Colonic mucosa (tissue), 4 donors: ENCODE measurements around the gene LRRC75A. TPM values are rescaled to one million over a fixed set of nuclear protein-coding genes. Genes with fewer than 3 reads are reported as not detected.

Source experiments
- DNase-seq: peaks from one replicate; pipeline ENCODE4 v3.0.0-alpha.2; 2020
- H3K27ac ChIP-seq: fragments of 200-600 bp; one replicate; pipeline ENCODE4 v1.8.0; 2021
- H3K27me3 ChIP-seq: fragments of 200-600 bp; one replicate; pipeline ENCODE4 v1.8.0; 2021
- H3K36me3 ChIP-seq: fragments of 200-600 bp; one replicate; pipeline ENCODE4 v1.8.0; 2021
- H3K4me1 ChIP-seq: fragments of 200-600 bp; one replicate; pipeline ENCODE4 v1.8.0; 2021; ENCODE audit warnings: mild to moderate bottlenecking
- H3K4me3 ChIP-seq: fragments of 200-600 bp; one replicate; pipeline ENCODE4 v1.8.0; 2021
- H3K9ac ChIP-seq, 2 donors: one replicate each; pipeline ENCODE4 v1.7.0; 2013; ENCODE audit warnings: control low read depth in 2 of 2, low read depth in 2 of 2, low read length in 2 of 2
- H3K9me3 ChIP-seq: fragments of 200-600 bp; one replicate; pipeline ENCODE4 v1.8.0; 2021
- CTCF ChIP-seq: fragments of 200-600 bp; IDR thresholded peaks from one replicate; pipeline ENCODE4 v1.8.0; 2022; ENCODE audit warnings: antibody characterized with exemption, mild to moderate bottlenecking
- intact Hi-C: fragments of 100-400 bp; cut with DNase I; formaldehyde crosslinking; loops from one replicate; pipeline ENCODE4 v1.14.1; 2022
- total RNA-seq, 2 donors: library from RNA; stranded (reverse); fragmentation: NEBNext Ultra II Directional in 1 of 2; extraction: Animal tissue kit (Norgen Biotek cat#: 25700) in 1 of 2; gene quantifications; one replicate each; pipeline ENCODE4 v1.2.1, GENCODE V29; 2021
- donor health status: healthy.
- donor health status: DM: no; HTN: no; CAD: no.
- donor health status: DM: no; HTN: no; CAD: no.

LRRC75A gene
- total RNA-seq, 2 donors from 2014 or later, result 43.2 to 49.4 TPM

- no peak for DNase-seq
- peaks cover 10% of the 10 kb centered on the region for H3K4me1 ChIP-seq
- intact Hi-C loops, result no loop called here
These were observed 11.0 kb downstream of the LRRC75A start for GRCh38 chr17:16480995-16481394.

GRCh38 chr17:16479264-16479663 lies 12.7 kb downstream of the LRRC75A start:
- H3K36me3 ChIP-seq, result no peaks in the 10 kb centered on the region
- no peak for TF ChIP-seq CTCF
- no peak overlapping the region for H3K4me3 ChIP-seq
- intact Hi-C loops, result no loop called here
- H3K9me3 ChIP-seq, result no peaks in the 10 kb centered on the region
- no peak overlapping the region for H3K9ac ChIP-seq
- H3K27me3 ChIP-seq, result no peaks in the 10 kb centered on the region
- DNase-seq, result no peak
- H3K27ac ChIP-seq, result no peak overlapping the region
- no peaks in the 10 kb centered on the region for H3K4me1 ChIP-seq

More at GRCh38 chr17:16480995-16481394, 11.0 kb downstream of the LRRC75A start:
- H3K9ac ChIP-seq, result peak overlapping the region in 1 of 2 donors; percentile 12
- H3K4me3 ChIP-seq, result no peak overlapping the region
- H3K27me3 ChIP-seq, result no peaks in the 10 kb centered on the region
- H3K27ac ChIP-seq, result no peak overlapping the region
- no peaks in the 10 kb centered on the region for H3K9me3 ChIP-seq
- H3K36me3 ChIP-seq, result no peaks in the 10 kb centered on the region
- TF ChIP-seq CTCF, result no peak

DNA sequence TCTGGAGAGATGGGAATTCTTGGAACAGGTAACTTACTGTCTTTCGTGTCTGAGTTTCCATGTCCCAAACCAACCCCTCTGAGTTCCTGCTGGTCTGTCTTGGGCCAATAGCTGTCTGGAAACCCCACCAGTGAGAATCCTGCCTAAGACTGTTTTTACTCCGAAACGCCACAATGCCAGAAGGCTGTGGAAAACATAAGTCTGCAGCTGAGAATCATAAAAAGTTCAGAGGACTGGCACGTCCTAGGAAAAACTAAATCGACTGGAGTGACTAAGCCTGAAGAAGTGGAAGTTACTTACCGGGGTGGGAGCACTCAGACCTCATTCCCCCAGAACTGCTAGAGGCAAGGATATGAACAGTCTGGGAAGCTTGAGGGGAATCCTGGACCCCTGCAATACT lies 13.3 kb downstream of the LRRC75A start:
- no peak for TF ChIP-seq CTCF
- no peak for DNase-seq
- Histone ChIP-seq H3K36me3 (no peaks in the 10 kb centered on the region), H3K4me3 (no peak overlapping the region), H3K9me3 (no peaks in the 10 kb centered on the region), H3K9ac (no peak overlapping the region), H3K4me1 (no peaks in the 10 kb centered on the region), H3K27ac (no peak overlapping the region), H3K27me3 (no peaks in the 10 kb centered on the region)
- intact Hi-C loops, result no loop called here

GRCh38 chr17:16477666-16478065 lies 14.3 kb downstream of the LRRC75A start:
- TF ChIP-seq CTCF, result no peak
- no peak overlapping the region for H3K9ac ChIP-seq
- H3K27me3 ChIP-seq, result no peaks in the 10 kb centered on the region
- intact Hi-C loops, result no loop called here
- no peak overlapping the region for H3K4me3 ChIP-seq
- DNase-seq, result no peak
- H3K4me1 ChIP-seq, result no peaks in the 10 kb centered on the region
- H3K27ac ChIP-seq, result no peak overlapping the region
- no peaks in the 10 kb centered on the region for H3K36me3 ChIP-seq
- H3K9me3 ChIP-seq, result no peaks in the 10 kb centered on the region

DNA sequence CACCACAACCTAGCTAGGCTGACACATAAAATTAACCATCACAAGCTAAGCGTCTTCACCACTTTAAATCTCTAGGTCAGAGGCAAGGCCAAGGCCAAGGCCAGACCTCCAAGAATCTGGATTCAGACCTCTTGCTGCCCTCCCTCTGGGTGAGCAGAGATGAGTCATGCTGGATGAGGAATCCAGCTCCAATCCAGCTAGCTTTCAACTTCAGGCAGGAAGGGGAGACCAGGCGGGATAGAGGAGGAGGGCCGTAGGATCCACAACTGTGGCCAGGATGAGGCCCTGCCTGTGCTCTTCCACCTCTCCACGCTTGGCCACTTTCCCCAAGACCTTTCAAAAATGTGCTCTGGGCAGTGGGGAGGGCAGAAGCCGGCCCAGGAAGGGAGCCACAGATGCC lies 14.7 kb downstream of the LRRC75A start:
- Histone ChIP-seq H3K4me3 (no peak overlapping the region), H3K36me3 (no peaks in the 10 kb centered on the region), H3K9me3 (no peaks in the 10 kb centered on the region), H3K4me1 (no peaks in the 10 kb centered on the region), H3K27me3 (no peaks in the 10 kb centered on the region), H3K9ac (no peak overlapping the region), H3K27ac (no peak overlapping the region)
- no peak for TF ChIP-seq CTCF
- DNase-seq, result no peak
- intact Hi-C loops, result no loop called here

DNA sequence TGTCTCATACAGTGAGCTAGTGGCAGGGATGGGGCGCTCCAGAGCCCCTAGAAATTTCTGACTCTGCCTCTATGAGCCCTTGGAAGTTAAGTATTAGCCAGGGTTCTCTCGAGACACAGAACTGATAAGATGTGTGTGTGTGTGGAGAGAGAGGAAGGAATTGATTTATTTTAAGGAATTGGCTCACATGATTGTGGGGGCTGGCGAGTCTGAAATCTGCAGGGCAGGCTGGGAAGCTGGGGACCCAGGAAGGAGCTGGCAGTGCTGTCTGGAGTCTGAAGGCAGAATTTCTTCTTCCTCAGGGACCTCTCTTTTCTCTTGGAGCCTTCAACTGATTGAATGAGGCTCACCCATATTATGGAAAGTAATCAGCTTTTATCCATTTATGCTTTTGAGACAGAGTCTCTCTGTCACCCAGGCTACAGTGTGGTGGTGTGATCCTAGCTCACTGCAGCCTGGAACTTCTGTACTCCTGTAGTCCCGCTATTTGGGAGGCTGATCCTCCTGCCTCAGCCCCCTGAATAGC lies 16.8 kb downstream of the LRRC75A start:
- no peaks in the 10 kb centered on the region for H3K27me3 ChIP-seq
- no peak for TF ChIP-seq CTCF
- intact Hi-C loops, result no loop called here
- H3K36me3 ChIP-seq, result no peaks in the 10 kb centered on the region
- no peak overlapping the region for H3K4me3 ChIP-seq
- H3K27ac ChIP-seq, result no peak overlapping the region
- DNase-seq, result no peak
- H3K9ac ChIP-seq, result no peak overlapping the region
- H3K4me1 ChIP-seq, result no peaks in the 10 kb centered on the region
- H3K9me3 ChIP-seq, result no peaks in the 10 kb centered on the region
